Lower lobe of right lung (tissue), 2 donors: ENCODE data around the gene FNDC11. TPM values are rescaled to one million over a fixed set of nuclear protein-coding genes. Genes with fewer than 3 reads are reported as not detected.
"Not testable (repeated sequence)": the region's sequence is repeated elsewhere in the genome, so short reads cannot be mapped to it uniquely, and the experiment has no call there.

Source experiments
- ATAC-seq, 2 donors: fragments of 200-7000 bp; cut with Tn5 transposase; one replicate each; pipeline ENCODE4 v1.9.1; 2020 to 2022; ENCODE audit warnings: mild to moderate bottlenecking in 2 of 2, moderate library complexity in 2 of 2
- DNase-seq: peaks from one replicate; pipeline ENCODE4 v3.0.0-alpha.2; 2020
- H3K27ac ChIP-seq: fragments of 200-600 bp; one replicate; pipeline ENCODE4 v1.8.0; 2022
- H3K27me3 ChIP-seq: fragments of 200-600 bp; one replicate; pipeline ENCODE4 v1.8.0; 2022; ENCODE audit warnings: low read depth
- H3K36me3 ChIP-seq: fragments of 200-600 bp; one replicate; pipeline ENCODE4 v1.8.0; 2022; ENCODE audit warnings: mild to moderate bottlenecking
- H3K4me1 ChIP-seq: fragments of 200-600 bp; one replicate; pipeline ENCODE4 v1.8.0; 2022
- H3K4me3 ChIP-seq: fragments of 200-600 bp; one replicate; pipeline ENCODE4 v1.8.0; 2022; ENCODE audit warnings: mild to moderate bottlenecking
- H3K9me3 ChIP-seq: fragments of 200-600 bp; one replicate; pipeline ENCODE4 v1.8.0; 2022
- CTCF ChIP-seq: fragments of 200-600 bp; IDR thresholded peaks from one replicate; pipeline ENCODE4 v1.8.0; 2022; ENCODE audit warnings: antibody characterized with exemption, mild to moderate bottlenecking
- intact Hi-C: fragments of 100-400 bp; cut with DNase I; formaldehyde crosslinking; loops from one replicate; pipeline ENCODE4 v1.11.0; 2022
- total RNA-seq: library from RNA; stranded (reverse); fragmentation: NEBNext Ultra II Directional; extraction: Animal tissue kit (Norgen Biotek cat#: 25700); gene quantifications from one replicate; pipeline ENCODE4 v1.2.1, GENCODE V29; 2021
- donor health status: DM: no; HTN: yes; CAD: no; lungs with severe emphysema.

The FNDC11 gene
- total RNA-seq, 1 donor from 2014 or later = 1.3 TPM

DNA sequence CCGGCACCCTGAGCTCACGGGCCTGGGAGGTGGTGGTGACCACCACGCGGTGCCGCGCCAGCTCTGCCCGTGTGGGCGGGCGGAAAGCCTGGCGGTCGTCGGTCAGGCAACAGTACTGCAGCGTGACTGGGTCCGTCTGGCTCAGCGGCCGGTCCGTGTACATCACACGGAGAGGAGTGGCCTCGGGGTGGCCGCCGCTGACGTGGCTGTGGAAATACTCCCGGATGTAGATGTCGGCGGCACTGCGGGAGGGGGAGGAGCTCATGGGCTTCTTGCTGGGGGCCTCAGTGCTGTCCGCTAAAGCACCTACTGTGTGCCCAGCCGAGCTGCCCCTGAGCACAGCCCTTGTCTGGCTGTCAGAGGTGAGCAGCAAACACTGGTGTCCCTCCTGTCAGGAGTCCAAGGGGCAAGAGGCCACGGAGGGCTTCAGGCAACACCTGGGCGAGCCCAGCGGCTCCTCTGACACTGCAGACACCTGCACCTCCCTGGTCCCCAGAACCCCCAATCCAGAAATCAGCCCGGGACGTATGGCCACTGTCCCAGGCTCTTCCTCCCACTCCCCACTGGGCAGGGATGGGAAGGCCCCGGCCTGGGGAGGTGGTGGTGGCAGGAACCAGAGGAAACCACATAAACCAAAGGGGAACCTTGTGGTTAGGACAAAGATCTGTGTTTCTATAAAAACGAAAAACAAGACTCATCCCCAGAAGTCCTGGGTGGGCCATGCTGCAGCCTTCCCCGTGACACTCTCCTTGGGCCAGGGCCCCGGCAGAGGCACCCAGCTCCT is 13.6 kb downstream of the FNDC11 start:
- DNase-seq (peak; percentile 86), ATAC-seq (peak; percentile 48 to 69)
- TF ChIP-seq CTCF = no peak
- H3K36me3 ChIP-seq = peaks cover 52% of the 10 kb centered on the region
- intact Hi-C loops = no loop called here
- H3K4me3 ChIP-seq = peak overlapping the region; percentile 32
- H3K27me3 ChIP-seq = no peaks in the 10 kb centered on the region
- H3K9me3 ChIP-seq = no peaks in the 10 kb centered on the region
- peak overlapping the region; percentile 58 for H3K27ac ChIP-seq
- H3K4me1 ChIP-seq = peaks cover 14% of the 10 kb centered on the region

- H3K4me1 ChIP-seq = peaks cover 22% of the 10 kb centered on the region
- peaks cover 47% of the 10 kb centered on the region for H3K36me3 ChIP-seq
- no peak for DNase-seq
These were observed 14.4 kb downstream of the FNDC11 start for GRCh38 chr20:63568170-63568981.

DNA sequence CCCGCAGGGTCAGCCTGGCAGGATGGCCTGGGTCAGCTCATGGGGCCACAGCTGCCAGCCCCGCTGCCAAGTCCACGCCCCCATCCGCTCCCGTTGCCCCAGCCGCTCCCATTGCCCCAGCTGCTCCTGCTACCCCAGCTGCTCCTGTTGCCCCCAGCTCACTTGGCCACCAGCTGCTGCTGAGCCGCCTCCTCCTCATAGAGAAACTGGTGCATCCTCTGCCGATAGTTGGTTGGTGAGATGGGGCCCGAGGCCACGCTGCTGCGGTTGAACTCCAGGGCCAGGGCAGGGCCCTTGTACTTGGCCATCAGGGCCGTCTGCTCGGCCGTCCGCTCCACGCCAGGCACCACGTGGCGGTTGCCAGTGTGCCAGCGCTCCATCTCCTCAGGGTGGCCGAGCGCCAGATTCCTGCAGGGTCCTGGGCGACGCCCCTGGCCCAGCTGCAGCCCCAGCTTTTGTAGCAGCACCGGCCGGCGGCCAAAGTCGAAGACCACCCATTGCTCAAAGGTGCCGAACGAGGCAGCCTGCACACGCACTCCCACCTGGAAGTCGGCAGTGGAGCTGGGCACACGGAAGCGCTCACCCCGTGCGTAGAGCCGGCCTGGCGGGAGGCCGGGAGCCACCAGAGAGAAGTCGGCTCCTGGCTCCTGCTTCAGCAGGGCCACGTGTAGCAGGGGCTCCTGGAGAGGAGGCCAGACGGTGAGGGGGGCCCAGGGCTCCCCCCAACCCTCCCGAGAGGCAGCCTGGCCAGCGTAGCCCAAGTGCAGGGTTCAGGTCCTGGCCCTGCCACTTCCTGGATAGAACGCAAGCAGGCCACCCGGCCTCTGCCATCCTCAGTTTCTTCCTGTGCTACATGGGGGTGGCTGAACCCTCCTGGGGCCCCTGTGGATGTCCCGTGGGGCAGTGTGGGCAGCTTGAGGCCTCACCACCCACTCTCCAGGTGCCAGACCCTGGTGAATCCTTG is 15.3 kb downstream of the FNDC11 start:
- Histone ChIP-seq H3K4me3 (no peak overlapping the region), H3K27ac (no peak overlapping the region), H3K36me3 (peaks cover 39% of the 10 kb centered on the region), H3K4me1 (peaks cover 25% of the 10 kb centered on the region), H3K9me3 (no peaks in the 10 kb centered on the region), H3K27me3 (no peaks in the 10 kb centered on the region)
- no peak for TF ChIP-seq CTCF
- intact Hi-C loops = no loop called here
- ATAC-seq = no peak
- DNase-seq = no peak

More at GRCh38 chr20:63568170-63568981, 14.4 kb downstream of the FNDC11 start:
- ATAC-seq = peak in 1 of 2 donors; percentile 8
- Histone ChIP-seq H3K27ac (no peak overlapping the region), H3K9me3 (no peaks in the 10 kb centered on the region), H3K4me3 (peak overlapping the region; percentile 32), H3K27me3 (no peaks in the 10 kb centered on the region)
- TF ChIP-seq CTCF = no peak
- intact Hi-C loops = no loop called here

DNA sequence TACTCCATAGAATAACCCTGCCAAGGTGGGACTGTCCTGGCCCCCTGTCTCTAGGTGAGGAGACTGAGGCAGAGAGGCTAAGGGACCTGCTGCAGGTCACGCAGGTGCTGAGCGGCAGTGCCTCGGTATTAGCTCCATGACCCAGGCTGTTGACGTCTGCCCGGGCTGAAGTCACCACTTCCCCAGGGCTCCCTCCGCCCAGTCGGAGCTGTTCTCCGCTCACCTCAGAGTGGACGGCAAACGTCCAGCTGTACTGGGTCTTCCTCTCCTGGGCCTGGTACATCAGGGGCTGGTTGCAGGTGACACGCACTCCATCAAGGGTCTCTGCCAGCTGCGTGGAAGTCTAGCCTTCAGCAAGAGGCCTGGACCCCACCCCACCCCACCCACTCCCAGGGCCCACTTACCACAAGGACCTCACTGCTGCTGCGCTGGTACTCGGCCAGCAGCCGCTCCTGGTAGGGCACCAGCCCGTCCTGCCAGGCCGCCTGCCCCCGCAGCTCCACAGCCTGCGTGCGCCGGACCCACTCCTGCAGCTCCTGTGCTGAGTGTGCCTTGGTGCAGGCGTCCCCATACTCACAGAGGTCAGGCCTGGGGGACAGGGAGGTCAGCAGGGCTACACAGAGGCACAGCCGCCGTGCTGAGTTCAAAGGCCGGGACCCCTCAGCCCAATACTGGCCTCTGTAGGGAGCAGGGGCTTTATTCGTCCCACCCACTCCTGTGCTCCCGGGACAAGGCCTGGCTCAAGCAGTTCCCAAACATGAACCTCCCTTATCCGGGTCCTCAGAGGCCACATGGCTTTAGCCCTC is 16.5 kb downstream of the FNDC11 start:
- Histone ChIP-seq H3K4me3 (no peak overlapping the region), H3K27me3 (no peaks in the 10 kb centered on the region), H3K36me3 (peaks cover 26% of the 10 kb centered on the region), H3K27ac (no peak overlapping the region), H3K9me3 (no peaks in the 10 kb centered on the region), H3K4me1 (peaks cover 30% of the 10 kb centered on the region)
- DNase-seq (no peak), ATAC-seq (no peak)
- intact Hi-C loops = no loop called here
- no peak for TF ChIP-seq CTCF

GRCh38 chr20:63571087-63571478 is 17.1 kb downstream of the FNDC11 start:
- intact Hi-C loops, DNase-seq, H3K4me3 ChIP-seq, H3K27me3 ChIP-seq, H3K27ac ChIP-seq, ATAC-seq, H3K9me3 ChIP-seq: not testable (repeated sequence)
- Histone ChIP-seq H3K4me1 (peaks cover 30% of the 10 kb centered on the region), H3K36me3 (peaks cover 20% of the 10 kb centered on the region)
